Measurements from ENCODE around the gene GOLGA7B.

The GOLGA7B gene

GRCh38 chr10:97875391-97875790 lies 25.7 kb downstream of the GOLGA7B start:
- no peaks in the 10 kb centered on the region for H3K79me1 ChIP-seq (ENCODE audit: low read depth, low read length)
- DNase-seq (ENCODE audit: low spot score), result no peak
- no peak overlapping the region for H3K4ac ChIP-seq (ENCODE audit: low read length)
- H3K4me1 ChIP-seq (ENCODE audit: control insufficient read depth in 2 of 2, insufficient read depth in 1 of 2, low read depth in 1 of 2, low read length in 2 of 2), result no peaks in the 10 kb centered on the region
- peak overlapping the region; percentile 36 for H3K9ac ChIP-seq (ENCODE audit: low read depth, low read length, poor library complexity)
- no peak overlapping the region for H3K4me3 ChIP-seq (ENCODE audit: low read length in 2 of 2)
- H2AFZ ChIP-seq (ENCODE audit: low read length), result no peak overlapping the region
- peak overlapping the region; percentile 20 for H2AK5ac ChIP-seq (ENCODE audit: low read depth, low read length)
- no peak overlapping the region for H2BK12ac ChIP-seq (ENCODE audit: low read length)
- H3K36me3 ChIP-seq (replicated peaks in 1 of 2; ENCODE audit: control insufficient read depth in 2 of 2, insufficient read depth in 2 of 2, low read length in 2 of 2), result no peaks in the 10 kb centered on the region
- H4K8ac ChIP-seq (ENCODE audit: low read depth, low read length), result no peak overlapping the region
- no peaks in the 10 kb centered on the region for H3K9me3 ChIP-seq (replicated peaks in 1 of 2; ENCODE audit: control insufficient read depth in 2 of 2, insufficient read depth in 1 of 2, low read depth in 1 of 2, low read length in 2 of 2)
- no CpG with 5 or more reads among the region's 7 CpGs for WGBS, 2 donors (ENCODE audit: extremely low coverage in 2 of 2, insufficient read length in 2 of 2, insufficient replicate concordance in 1 of 2)
- H2BK120ac ChIP-seq (ENCODE audit: low read depth, low read length), result no peak overlapping the region
- H3K27ac ChIP-seq (replicated peaks; ENCODE audit: low read length), result no peak overlapping the region
- H4K91ac ChIP-seq (ENCODE audit: low read depth, low read length, poor library complexity), result no peak overlapping the region
- H3K18ac ChIP-seq (ENCODE audit: low read length), result peak overlapping the region; percentile 17
- H3K27me3 ChIP-seq (ENCODE audit: control insufficient read depth in 3 of 3, insufficient read depth in 3 of 3, low read depth in 1 of 3, low read length in 3 of 3), result peaks cover 0 to 32% (median 0%) of the 10 kb centered on the region in 3 experiments
- H2BK15ac ChIP-seq (ENCODE audit: low read length), result no peak overlapping the region
- peak overlapping the region; percentile 92 for H3K14ac ChIP-seq (ENCODE audit: low read length)
- no peak overlapping the region for H3K4me2 ChIP-seq (ENCODE audit: insufficient read depth, low read length, poor library complexity, severe bottlenecking)
- no peak overlapping the region for H3K23ac ChIP-seq (ENCODE audit: low read depth, low read length, poor library complexity)
- no peak overlapping the region for H2BK5ac ChIP-seq (ENCODE audit: low read length)

- no peak for DNase-seq (ENCODE audit: low spot score)
- WGBS, 2 donors (ENCODE audit: extremely low coverage in 2 of 2, insufficient read length in 2 of 2, insufficient replicate concordance in 1 of 2), result no CpG with 5 or more reads among the region's 4 CpGs
- Histone ChIP-seq H3K4me3 (ENCODE audit: low read length in 2 of 2) (no peak overlapping the region), H2BK5ac (ENCODE audit: low read length) (no peak overlapping the region), H3K79me1 (ENCODE audit: low read depth, low read length) (no peaks in the 10 kb centered on the region), H3K9ac (ENCODE audit: low read depth, low read length, poor library complexity) (no peak overlapping the region), H3K4ac (ENCODE audit: low read length) (no peak overlapping the region), H3K18ac (ENCODE audit: low read length) (no peak overlapping the region), H3K36me3 (replicated peaks in 1 of 2; ENCODE audit: control insufficient read depth in 2 of 2, insufficient read depth in 2 of 2, low read length in 2 of 2) (no peaks in the 10 kb centered on the region), H3K4me1 (ENCODE audit: control insufficient read depth in 2 of 2, insufficient read depth in 1 of 2, low read depth in 1 of 2, low read length in 2 of 2) (no peaks in the 10 kb centered on the region), H3K14ac (ENCODE audit: low read length) (no peak overlapping the region), H3K27me3 (ENCODE audit: control insufficient read depth in 3 of 3, insufficient read depth in 3 of 3, low read depth in 1 of 3, low read length in 3 of 3) (peaks cover 0 to 22% (median 0%) of the 10 kb centered on the region in 3 experiments), H2BK12ac (ENCODE audit: low read length) (no peak overlapping the region), H3K4me2 (ENCODE audit: insufficient read depth, low read length, poor library complexity, severe bottlenecking) (no peak overlapping the region), H3K27ac (replicated peaks; ENCODE audit: low read length) (no peak overlapping the region), H3K23ac (ENCODE audit: low read depth, low read length, poor library complexity) (no peak overlapping the region), H2AK5ac (ENCODE audit: low read depth, low read length) (no peak overlapping the region), H4K8ac (ENCODE audit: low read depth, low read length) (no peak overlapping the region), H2BK15ac (ENCODE audit: low read length) (no peak overlapping the region), H4K91ac (ENCODE audit: low read depth, low read length, poor library complexity) (no peak overlapping the region), H3K9me3 (replicated peaks in 1 of 2; ENCODE audit: control insufficient read depth in 2 of 2, insufficient read depth in 1 of 2, low read depth in 1 of 2, low read length in 2 of 2) (no peaks in the 10 kb centered on the region), H2AFZ (ENCODE audit: low read length) (no peak overlapping the region), H2BK120ac (ENCODE audit: low read depth, low read length) (no peak overlapping the region)
Measured at GRCh38 chr10:97876402-97876801, 26.8 kb downstream of the GOLGA7B start.

GRCh38 chr10:97879241-97879640 lies 29.6 kb downstream of the GOLGA7B start:
- no peaks in the 10 kb centered on the region for H3K36me3 ChIP-seq (replicated peaks in 1 of 2; ENCODE audit: control insufficient read depth in 2 of 2, insufficient read depth in 2 of 2, low read length in 2 of 2)
- H2BK15ac ChIP-seq (ENCODE audit: low read length), result no peak overlapping the region
- no peak overlapping the region for H4K8ac ChIP-seq (ENCODE audit: low read depth, low read length)
- H3K9ac ChIP-seq (ENCODE audit: low read depth, low read length, poor library complexity), result no peak overlapping the region
- H3K4me2 ChIP-seq (ENCODE audit: insufficient read depth, low read length, poor library complexity, severe bottlenecking), result no peak overlapping the region
- H3K4ac ChIP-seq (ENCODE audit: low read length), result no peak overlapping the region
- H4K91ac ChIP-seq (ENCODE audit: low read depth, low read length, poor library complexity), result no peak overlapping the region
- no peak for DNase-seq (ENCODE audit: low spot score)
- H2AFZ ChIP-seq (ENCODE audit: low read length), result peak overlapping the region; percentile 75
- H3K27ac ChIP-seq (replicated peaks; ENCODE audit: low read length), result no peak overlapping the region
- peaks cover 2% of the 10 kb centered on the region for H3K79me1 ChIP-seq (ENCODE audit: low read depth, low read length)
- no peak overlapping the region for H2BK12ac ChIP-seq (ENCODE audit: low read length)
- no peak overlapping the region for H3K23ac ChIP-seq (ENCODE audit: low read depth, low read length, poor library complexity)
- H2AK5ac ChIP-seq (ENCODE audit: low read depth, low read length), result no peak overlapping the region
- H3K4me1 ChIP-seq (ENCODE audit: control insufficient read depth in 2 of 2, insufficient read depth in 1 of 2, low read depth in 1 of 2, low read length in 2 of 2), result no peaks in the 10 kb centered on the region
- no CpG with 5 or more reads among the region's 5 CpGs for WGBS, 2 donors (ENCODE audit: extremely low coverage in 2 of 2, insufficient read length in 2 of 2, insufficient replicate concordance in 1 of 2)
- no peak overlapping the region for H2BK5ac ChIP-seq (ENCODE audit: low read length)
- no peak overlapping the region for H3K4me3 ChIP-seq (ENCODE audit: low read length in 2 of 2)
- H3K14ac ChIP-seq (ENCODE audit: low read length), result no peak overlapping the region
- no peak overlapping the region for H2BK120ac ChIP-seq (ENCODE audit: low read depth, low read length)
- no peak overlapping the region for H3K18ac ChIP-seq (ENCODE audit: low read length)
- peaks cover 0 to 5% (median 0%) of the 10 kb centered on the region in 3 experiments for H3K27me3 ChIP-seq (ENCODE audit: control insufficient read depth in 3 of 3, insufficient read depth in 3 of 3, low read depth in 1 of 3, low read length in 3 of 3)
- H3K9me3 ChIP-seq (replicated peaks in 1 of 2; ENCODE audit: control insufficient read depth in 2 of 2, insufficient read depth in 1 of 2, low read depth in 1 of 2, low read length in 2 of 2), result no peaks in the 10 kb centered on the region

GRCh38 chr10:97880109-97880508 lies 30.5 kb downstream of the GOLGA7B start:
- H4K91ac ChIP-seq (ENCODE audit: low read depth, low read length, poor library complexity), result no peak overlapping the region
- no peak overlapping the region for H3K9ac ChIP-seq (ENCODE audit: low read depth, low read length, poor library complexity)
- no peaks in the 10 kb centered on the region for H3K36me3 ChIP-seq (replicated peaks in 1 of 2; ENCODE audit: control insufficient read depth in 2 of 2, insufficient read depth in 2 of 2, low read length in 2 of 2)
- H3K9me3 ChIP-seq (replicated peaks in 1 of 2; ENCODE audit: control insufficient read depth in 2 of 2, insufficient read depth in 1 of 2, low read depth in 1 of 2, low read length in 2 of 2), result no peaks in the 10 kb centered on the region
- H3K4ac ChIP-seq (ENCODE audit: low read length), result no peak overlapping the region
- H4K8ac ChIP-seq (ENCODE audit: low read depth, low read length), result no peak overlapping the region
- H3K23ac ChIP-seq (ENCODE audit: low read depth, low read length, poor library complexity), result peak overlapping the region; percentile 1
- no peak overlapping the region for H3K27ac ChIP-seq (replicated peaks; ENCODE audit: low read length)
- WGBS, 2 donors (ENCODE audit: extremely low coverage in 2 of 2, insufficient read length in 2 of 2, insufficient replicate concordance in 1 of 2), result no CpG with 5 or more reads among the region's 10 CpGs
- H2AFZ ChIP-seq (ENCODE audit: low read length), result no peak overlapping the region
- no peak overlapping the region for H3K4me2 ChIP-seq (ENCODE audit: insufficient read depth, low read length, poor library complexity, severe bottlenecking)
- no peaks in the 10 kb centered on the region for H3K4me1 ChIP-seq (ENCODE audit: control insufficient read depth in 2 of 2, insufficient read depth in 1 of 2, low read depth in 1 of 2, low read length in 2 of 2)
- no peak overlapping the region for H3K14ac ChIP-seq (ENCODE audit: low read length)
- no peak overlapping the region for H2BK15ac ChIP-seq (ENCODE audit: low read length)
- H2AK5ac ChIP-seq (ENCODE audit: low read depth, low read length), result peak overlapping the region; percentile 14
- H3K18ac ChIP-seq (ENCODE audit: low read length), result peak overlapping the region; percentile 41
- no peak overlapping the region for H2BK12ac ChIP-seq (ENCODE audit: low read length)
- peaks cover 0 to 4% (median 0%) of the 10 kb centered on the region in 3 experiments for H3K27me3 ChIP-seq (ENCODE audit: control insufficient read depth in 3 of 3, insufficient read depth in 3 of 3, low read depth in 1 of 3, low read length in 3 of 3)
- H3K4me3 ChIP-seq (ENCODE audit: low read length in 2 of 2), result no peak overlapping the region
- no peak for DNase-seq (ENCODE audit: low spot score)
- no peak overlapping the region for H2BK120ac ChIP-seq (ENCODE audit: low read depth, low read length)
- no peak overlapping the region for H2BK5ac ChIP-seq (ENCODE audit: low read length)
- peaks cover 2% of the 10 kb centered on the region for H3K79me1 ChIP-seq (ENCODE audit: low read depth, low read length)

Data from neuronal stem cell (in vitro differentiated cells).